Nephron (organoid): ENCODE results near the gene IRF4.

Source experiments
- H3K27ac Mint-ChIP-seq, 3 experiments: 2 replicates each; pipeline ENCODE4 v1.8.0; 2020; ENCODE audit warnings: mixed read lengths in 3 of 3, mild to moderate bottlenecking in 2 of 3, moderate library complexity in 1 of 3
- H3K27me3 Mint-ChIP-seq: 2 replicates; pipeline ENCODE4 v1.8.0; 2021; ENCODE audit warnings: low read depth, mild to moderate bottlenecking, moderate library complexity, mixed read lengths
- H3K36me3 Mint-ChIP-seq: 2 replicates; pipeline ENCODE4 v1.8.0; 2020; ENCODE audit warnings: low read depth, mixed read lengths
- H3K4me1 Mint-ChIP-seq: 2 replicates; pipeline ENCODE4 v1.8.0; 2020; ENCODE audit warnings: mixed read lengths
- H3K4me3 Mint-ChIP-seq, 3 experiments: 2 replicates each; pipeline ENCODE4 v1.8.0; 2020; ENCODE audit warnings: mild to moderate bottlenecking in 3 of 3, mixed read lengths in 3 of 3, moderate library complexity in 2 of 3
- H3K9me3 Mint-ChIP-seq: 2 replicates; pipeline ENCODE4 v1.8.0; 2020; ENCODE audit warnings: mixed read lengths
- CTCF ChIP-seq, 3 experiments: fragments of 200-600 bp; sonication (generic); IDR thresholded peaks; one replicate each; pipeline ENCODE4 v1.5.0; 2021; ENCODE audit warnings: antibody characterized with exemption in 3 of 3; ENCODE audit not compliant: unreplicated experiment in 3 of 3

The IRF4 gene

GRCh38 chr6:387293-387741, 4.2 kb upstream of the IRF4 start:
- Mint-ChIP-seq H3K4me1 (peaks cover 6% of the 10 kb centered on the region), H3K4me3 (no peak overlapping the region), H3K36me3 (no peaks in the 10 kb centered on the region), H3K9me3 (peaks cover 3% of the 10 kb centered on the region), H3K27ac (no peak overlapping the region), H3K27me3 (peaks cover 96% of the 10 kb centered on the region)
- TF ChIP-seq CTCF (IDR thresholded peaks at IDR 0.05; ENCODE audit: unreplicated experiment in 3 of 3), result no peak

- Mint-ChIP-seq H3K27ac (no peak overlapping the region), H3K4me3 (no peak overlapping the region), H3K36me3 (no peaks in the 10 kb centered on the region), H3K4me1 (peaks cover 6% of the 10 kb centered on the region), H3K27me3 (peaks cover 96% of the 10 kb centered on the region), H3K9me3 (peaks cover 3% of the 10 kb centered on the region)
- no peak for TF ChIP-seq CTCF (IDR thresholded peaks at IDR 0.05; ENCODE audit: unreplicated experiment in 3 of 3)
Measured at GRCh38 chr6:388202-388903, 3.2 kb upstream of the IRF4 start.

- no peak overlapping the region for H3K27ac Mint-ChIP-seq
- no peak overlapping the region for H3K4me3 Mint-ChIP-seq
- peaks cover 3% of the 10 kb centered on the region for H3K9me3 Mint-ChIP-seq
- TF ChIP-seq CTCF (IDR thresholded peaks at IDR 0.05; ENCODE audit: unreplicated experiment in 3 of 3), result no peak
- H3K27me3 Mint-ChIP-seq, result peaks cover 97% of the 10 kb centered on the region
- no peaks in the 10 kb centered on the region for H3K36me3 Mint-ChIP-seq
- H3K4me1 Mint-ChIP-seq, result peaks cover 13% of the 10 kb centered on the region
Measured at GRCh38 chr6:389143-389542, 2.4 kb upstream of the IRF4 start.

- TF ChIP-seq CTCF (IDR thresholded peaks at IDR 0.05; ENCODE audit: unreplicated experiment in 3 of 3), result no peak
- Mint-ChIP-seq H3K9me3 (peaks cover 3% of the 10 kb centered on the region), H3K4me3 (peak overlapping the region in 2 of 3 experiments; percentile 35 to 72), H3K36me3 (no peaks in the 10 kb centered on the region), H3K4me1 (peaks cover 13% of the 10 kb centered on the region), H3K27ac (no peak overlapping the region), H3K27me3 (peaks cover 97% of the 10 kb centered on the region)
Measured at GRCh38 chr6:389622-390021, 1.9 kb upstream of the IRF4 start.

GRCh38 chr6:390914-391558, 516 bp upstream of the IRF4 start:
- peaks cover 100% of the 10 kb centered on the region for H3K27me3 Mint-ChIP-seq
- no peaks in the 10 kb centered on the region for H3K36me3 Mint-ChIP-seq
- H3K4me3 Mint-ChIP-seq, result peak overlapping the region; percentile 72 to 87 (median 80)
- H3K9me3 Mint-ChIP-seq, result peaks cover 3% of the 10 kb centered on the region
- H3K27ac Mint-ChIP-seq, result no peak overlapping the region
- no peak for TF ChIP-seq CTCF (IDR thresholded peaks at IDR 0.05; ENCODE audit: unreplicated experiment in 3 of 3)
- H3K4me1 Mint-ChIP-seq, result peaks cover 13% of the 10 kb centered on the region
